ENCODE results near the gene PLA2G2F.
"Not testable (repeated sequence)": the region's sequence is repeated elsewhere in the genome, so short reads cannot be mapped to it uniquely, and the experiment has no call there.

The PLA2G2F gene

GRCh38 chr1:20115479-20115878 is 23.6 kb upstream of the PLA2G2F start:
- no peak for DNase-seq

- DNase-seq: no peak
Measured at GRCh38 chr1:20115916-20116315, 23.2 kb upstream of the PLA2G2F start.

GRCh38 chr1:20117236-20117635 is 21.9 kb upstream of the PLA2G2F start:
- no peak for DNase-seq

GRCh38 chr1:20119347-20119746 is 19.8 kb upstream of the PLA2G2F start, which contains the start of gene PLA2G2D:
Gene PLA2G2D (minus strand): TSS chr1:20119536. CDS start chr1:20119498, 38 bp downstream.
- no peak for DNase-seq

- DNase-seq: no peak
Measured at GRCh38 chr1:20120796-20121195, 18.3 kb upstream of the PLA2G2F start.

GRCh38 chr1:20123722-20124455 is 15.2 kb upstream of the PLA2G2F start:
- DNase-seq: no peak

GRCh38 chr1:20124456-20125057 is 14.6 kb upstream of the PLA2G2F start:
- DNase-seq: no peak

- no peak for DNase-seq
Measured at GRCh38 chr1:20125100-20125499, 14.0 kb upstream of the PLA2G2F start.

GRCh38 chr1:20126041-20126805 is 12.9 kb upstream of the PLA2G2F start:
- DNase-seq: no peak

- DNase-seq: no peak
Measured at GRCh38 chr1:20126806-20127440, 12.2 kb upstream of the PLA2G2F start.

- DNase-seq: not testable (repeated sequence)
Measured at GRCh38 chr1:20130518-20130917, 8.6 kb upstream of the PLA2G2F start.

GRCh38 chr1:20134995-20135394 is 4.1 kb upstream of the PLA2G2F start:
- no peak for DNase-seq

GRCh38 chr1:20136249-20136648 is 2.9 kb upstream of the PLA2G2F start:
- DNase-seq: no peak

- no peak for DNase-seq
Measured at GRCh38 chr1:20137055-20137454, 2.1 kb upstream of the PLA2G2F start.

GRCh38 chr1:20137604-20138003 is 1.5 kb upstream of the PLA2G2F start:
- no peak for DNase-seq

GRCh38 chr1:20138346-20138745 is 777 bp upstream of the PLA2G2F start:
- no peak for DNase-seq

- DNase-seq: no peak
Measured at GRCh38 chr1:20139776-20140612, 871 bp downstream of the PLA2G2F start.

GRCh38 chr1:20141001-20141400 is 1.9 kb downstream of the PLA2G2F start:
- no peak for DNase-seq

GRCh38 chr1:20141466-20141865 is 2.3 kb downstream of the PLA2G2F start:
- no peak for DNase-seq

GRCh38 chr1:20142001-20142710 is 3.0 kb downstream of the PLA2G2F start:
- DNase-seq: no peak

GRCh38 chr1:20143318-20143717 is 4.2 kb downstream of the PLA2G2F start:
- no peak for DNase-seq

Data from effector CD4-positive, alpha-beta T cell (primary cell).